ENCODE data around the gene TINCR.

The TINCR gene

GRCh38 chr19:5590865-5591154 lies 23.1 kb upstream of the TINCR start:
- intact Hi-C loops (cut with DNase I) = no loop called here
- DNase-seq = no peak

- no peak for DNase-seq
Observed at GRCh38 chr19:5590151-5590864, 22.6 kb upstream of the TINCR start.

GRCh38 chr19:5588906-5589676 lies 21.3 kb upstream of the TINCR start:
- DNase-seq = no peak
- intact Hi-C loops (cut with DNase I) = loop anchor here (10.0 kb wide), 1 partner anchor 544 kb away; no protein-coding TSS in a partner anchor

More at GRCh38 chr19:5590151-5590864, 22.6 kb upstream of the TINCR start:
- intact Hi-C loops (cut with DNase I) = no loop called here

- intact Hi-C loops (cut with DNase I) = loop anchor here (10.0 kb wide), 1 partner anchor 544 kb away; no protein-coding TSS in a partner anchor
- peak in 9 of 42 donors; percentile 13 to 66 (median 39) for DNase-seq
Observed at GRCh38 chr19:5588441-5588840, 20.7 kb upstream of the TINCR start.

- intact Hi-C loops (cut with DNase I) = loop anchor here (10.0 kb wide), 1 partner anchor 543 kb away; no protein-coding TSS in a partner anchor
- no peak for DNase-seq
Observed at GRCh38 chr19:5587661-5588060, 19.9 kb upstream of the TINCR start.

GRCh38 chr19:5587071-5587455 lies 19.3 kb upstream of the TINCR start:
- no peak for DNase-seq
- intact Hi-C loops (cut with DNase I) = loop anchor here (10.0 kb wide), 1 partner anchor 542 kb away; no protein-coding TSS in a partner anchor

DNA sequence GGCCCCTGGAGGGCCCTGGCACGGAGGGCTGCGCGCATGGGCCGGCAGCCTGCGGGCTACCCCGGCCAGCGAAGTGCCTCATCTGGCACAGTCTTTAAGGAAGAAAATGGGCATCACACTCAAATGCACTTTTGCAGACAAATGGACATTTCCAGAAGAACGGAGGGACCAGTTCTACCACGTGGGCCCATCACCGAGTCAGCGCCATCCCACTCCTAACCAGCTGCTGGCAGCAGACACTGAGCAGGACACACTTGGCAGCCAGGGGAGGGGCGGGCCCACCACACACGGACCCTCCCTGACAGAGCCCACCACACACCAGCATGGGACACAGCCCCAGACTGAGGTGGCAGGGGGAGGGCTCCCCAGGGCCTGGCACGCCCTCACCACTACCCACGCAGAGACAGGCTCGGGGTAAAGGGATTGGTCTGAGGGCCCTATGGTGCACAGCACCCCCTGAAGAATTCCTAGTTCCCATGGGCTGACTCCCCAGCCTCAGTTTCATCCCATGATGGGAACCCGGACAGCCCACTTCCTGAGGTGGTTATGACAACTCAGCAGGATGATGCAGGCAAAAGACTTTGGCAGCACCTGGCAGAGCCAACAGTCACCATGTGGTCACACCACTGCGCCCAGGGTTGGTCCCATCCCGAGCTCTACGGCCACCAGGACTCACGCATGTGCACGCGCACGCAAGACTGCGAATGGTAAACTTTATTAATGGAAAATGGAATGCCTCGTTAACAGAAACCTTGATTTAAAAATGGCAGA lies 18.7 kb upstream of the TINCR start:
- intact Hi-C loops (cut with DNase I) = loop anchor here (10.0 kb wide), 1 partner anchor 542 kb away; no protein-coding TSS in a partner anchor
- DNase-seq = peak in 9 of 42 donors; percentile 16 to 69 (median 37)

GRCh38 chr19:5585461-5586299 lies 17.9 kb upstream of the TINCR start:
- intact Hi-C loops (cut with DNase I) = loop anchor here (10.0 kb wide), 1 partner anchor 541 kb away; no protein-coding TSS in a partner anchor
- DNase-seq = peak in 40 of 42 donors; percentile 11 to 75 (median 45)

DNA sequence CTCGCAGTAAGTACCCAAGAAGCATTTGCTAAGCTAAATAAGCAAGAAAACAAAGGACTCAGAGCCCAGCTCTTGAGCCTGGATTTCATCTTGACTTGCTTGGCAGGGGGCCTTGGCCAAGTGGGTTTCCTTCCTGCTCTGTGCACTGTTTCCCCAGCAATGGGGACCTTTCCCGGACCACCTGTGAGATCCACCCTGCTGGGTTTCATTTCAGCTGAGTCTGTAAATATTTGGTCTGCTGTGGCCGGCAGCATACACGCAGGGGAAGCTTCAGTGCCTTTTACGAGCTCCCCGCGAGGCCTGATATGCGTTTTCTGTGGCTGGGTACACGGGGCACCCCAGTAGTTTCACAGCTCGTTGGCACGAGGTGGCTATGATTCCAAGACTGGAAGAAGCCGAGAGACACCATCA lies 12.4 kb upstream of the TINCR start:
- intact Hi-C loops (cut with DNase I) = loop anchor here (10.0 kb wide), 1 partner anchor 535 kb away; no protein-coding TSS in a partner anchor

DNA sequence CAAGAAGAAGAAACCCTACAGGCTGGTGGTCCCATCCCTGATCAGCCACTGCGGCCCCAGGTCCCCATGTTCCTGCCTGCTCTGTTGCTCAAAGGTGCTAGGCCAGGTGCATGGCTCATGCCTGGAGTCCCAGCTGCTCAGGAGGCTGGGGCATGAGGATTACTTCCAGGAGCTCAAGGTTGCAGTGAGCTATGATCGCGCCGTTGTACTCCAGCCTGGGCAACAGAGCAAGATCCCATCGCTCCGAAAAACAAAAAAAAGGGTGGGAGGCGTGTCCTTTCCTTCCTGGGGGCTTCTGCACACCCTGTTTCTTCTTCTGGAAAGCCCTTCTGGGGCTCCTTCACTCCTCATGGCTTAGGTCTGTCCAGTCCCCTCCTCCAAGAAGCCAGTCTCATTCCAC lies 11.9 kb upstream of the TINCR start:
- intact Hi-C loops (cut with DNase I) = loop anchor here (10.0 kb wide), 1 partner anchor 535 kb away; no protein-coding TSS in a partner anchor
- no peak for DNase-seq

More for the DNA sequence above, 12.4 kb upstream of the TINCR start:
- DNase-seq = no peak

DNA sequence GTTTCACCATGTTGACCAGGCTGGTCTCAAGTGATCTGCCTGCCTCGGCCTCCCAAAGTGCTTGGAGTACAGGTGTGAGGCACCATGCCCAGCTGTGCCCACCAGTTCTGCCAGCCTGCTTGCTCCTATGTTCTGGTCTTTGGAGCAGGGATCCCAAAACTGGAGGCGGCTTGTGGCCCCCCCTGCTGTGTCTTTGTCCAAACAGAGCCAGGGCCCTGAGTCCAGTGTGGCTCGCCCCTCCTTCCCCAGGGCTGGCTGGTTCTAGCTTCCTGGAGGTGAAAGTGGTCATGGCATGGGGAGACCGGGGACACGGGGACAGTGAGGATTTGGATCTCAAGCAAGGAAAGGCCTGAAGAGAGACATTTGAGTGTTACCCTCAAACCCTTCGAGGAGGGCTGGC lies 11.5 kb upstream of the TINCR start:
- intact Hi-C loops (cut with DNase I) = no loop called here
- no peak for DNase-seq

DNA sequence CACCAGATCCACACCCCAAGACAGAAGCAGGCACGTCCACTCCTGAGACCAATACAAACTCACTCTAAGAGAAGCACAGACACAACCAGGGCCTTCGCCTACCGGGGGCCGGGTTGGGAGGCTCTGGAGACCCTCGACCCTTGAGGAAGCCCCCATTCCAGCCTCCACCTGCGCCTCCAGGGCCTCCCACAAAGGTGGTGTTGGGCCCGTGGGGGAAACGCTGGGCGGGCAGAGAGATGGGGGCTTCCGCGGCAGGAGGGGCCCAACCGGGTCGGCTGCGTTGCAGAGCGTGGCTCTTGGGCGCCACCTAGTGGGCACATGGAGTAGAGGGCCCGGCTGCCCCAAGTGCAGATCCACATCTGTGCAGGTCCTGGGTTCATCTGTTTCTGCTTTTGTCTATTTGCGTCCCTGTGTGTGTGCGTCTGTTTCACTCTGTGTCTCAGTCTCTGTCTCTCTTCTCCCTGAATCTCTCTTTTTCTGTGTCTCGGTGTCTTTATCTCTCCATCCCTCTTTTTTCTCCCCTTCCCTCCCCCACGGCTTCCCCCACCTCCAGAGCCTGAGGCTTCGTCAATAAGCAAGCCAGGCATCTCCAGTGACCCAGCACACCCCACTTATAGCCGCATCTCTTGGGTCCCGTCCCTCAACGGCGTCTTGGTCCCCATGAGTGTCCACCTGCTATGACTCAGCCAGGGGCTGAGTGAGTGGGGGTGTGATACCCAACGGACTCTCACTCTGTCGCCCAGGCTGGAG lies 10.5 kb upstream of the TINCR start:
- peak; percentile 36 to 89 (median 76) for DNase-seq
- intact Hi-C loops (cut with DNase I) = no loop called here

- intact Hi-C loops (cut with DNase I) = no loop called here
Observed at GRCh38 chr19:5575590-5575989, 7.8 kb upstream of the TINCR start.

DNA sequence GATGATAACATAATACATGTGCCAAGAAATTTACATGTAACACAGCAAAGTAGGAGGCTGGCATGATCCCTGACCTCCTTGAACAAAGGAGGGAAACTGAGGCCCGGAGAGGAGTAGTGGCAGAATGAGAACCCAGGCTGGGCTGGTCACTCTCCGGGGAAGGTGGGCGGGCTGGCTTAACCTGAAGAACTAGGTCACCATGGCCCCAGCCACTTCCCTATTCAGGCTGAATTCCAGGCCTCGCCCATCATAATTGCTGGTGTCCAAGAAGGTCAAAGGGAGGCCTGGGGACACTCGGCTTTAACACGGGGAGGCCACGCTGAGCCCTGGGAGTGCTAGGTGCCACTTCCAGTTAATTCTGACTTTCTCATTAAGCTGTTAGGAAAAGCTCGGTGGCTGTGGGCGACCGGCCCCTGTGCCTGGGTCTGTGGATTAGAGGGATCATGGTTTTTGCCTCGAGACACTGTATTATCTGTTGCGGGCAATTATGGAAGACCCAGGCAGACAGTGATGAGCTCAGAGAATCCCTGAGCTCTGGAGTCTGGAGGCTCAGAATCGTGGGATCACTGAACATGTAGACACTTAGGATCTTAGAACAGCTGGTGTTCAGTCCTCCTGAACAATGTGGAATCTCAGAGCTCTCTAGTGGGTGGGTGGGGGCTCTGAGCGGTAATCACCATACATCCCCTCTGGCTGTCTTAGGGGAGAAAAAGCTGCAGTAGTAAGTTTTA lies 5.0 kb upstream of the TINCR start:
- intact Hi-C loops (cut with DNase I) = no loop called here
- DNase-seq = no peak

More at GRCh38 chr19:5575590-5575989, 7.8 kb upstream of the TINCR start:
- DNase-seq = no peak

DNA sequence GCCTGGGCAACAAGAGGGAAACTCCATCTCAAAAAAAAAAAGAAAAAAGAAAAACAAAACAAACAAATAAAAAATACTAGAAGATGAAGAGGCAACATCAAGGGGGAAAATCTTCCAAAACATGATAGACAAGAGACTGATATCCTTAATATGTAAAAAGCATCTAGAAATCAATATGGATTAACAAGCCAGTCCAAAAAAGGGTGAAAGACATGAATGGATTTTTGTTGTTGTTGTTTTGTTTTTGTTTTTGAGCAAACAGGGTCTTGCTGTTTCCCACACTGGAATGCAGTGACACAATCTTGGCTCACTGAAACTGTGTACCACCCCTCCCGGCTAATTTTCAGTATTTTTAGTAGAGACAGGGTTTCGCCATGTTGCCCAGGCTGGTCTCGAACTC lies 4.0 kb upstream of the TINCR start:
- no peak for DNase-seq

DNA sequence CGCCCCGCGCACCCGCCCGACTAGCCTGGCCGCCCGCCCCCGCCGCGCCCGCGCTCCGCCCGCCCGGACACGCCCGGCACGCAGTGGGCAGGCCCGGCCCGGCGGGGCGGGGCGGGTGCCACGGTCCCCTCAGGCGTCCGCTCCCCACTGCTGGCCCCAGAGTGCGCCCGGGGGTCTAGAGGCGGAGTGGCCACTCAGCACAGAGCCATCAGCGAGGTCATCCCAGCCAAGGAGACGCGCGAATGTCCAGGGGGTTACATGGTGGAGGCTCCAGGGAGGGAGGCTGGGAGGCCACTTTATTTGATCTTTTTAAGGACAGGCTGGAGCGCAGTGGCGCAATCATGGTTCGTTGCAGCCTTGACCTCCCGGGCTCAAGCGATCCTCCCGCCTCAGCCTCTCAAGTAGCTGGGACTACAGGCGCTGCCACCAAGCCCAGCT lies 236 bp upstream of the TINCR start:
- intact Hi-C loops (cut with DNase I) = no loop called here
- DNase-seq = no peak

More for the DNA sequence above, 4.0 kb upstream of the TINCR start:
- intact Hi-C loops (cut with DNase I) = no loop called here

GRCh38 chr19:5564930-5565329 lies 2.8 kb downstream of the TINCR start:
- intact Hi-C loops (cut with DNase I) = no loop called here
- DNase-seq = no peak
